ENCODE data around the gene RALGDS. TPM values are rescaled to one million over a fixed set of nuclear protein-coding genes. Genes with fewer than 3 reads are reported as not detected.
"Not testable (repeated sequence)": the region's sequence is repeated elsewhere in the genome, so short reads cannot be mapped to it uniquely, and the experiment has no call there.

Gene RALGDS
- polyA plus RNA-seq, 1 donor (not counting 4 experiments of a cell fraction or from before 2014, with no cell fraction given): 22.6 TPM

- H3K9me1 ChIP-seq (ENCODE audit: control insufficient read depth, extremely low read depth, insufficient read depth, low read length): peaks cover 3% of the 10 kb centered on the region
- H3K4me3 ChIP-seq (ENCODE audit: control insufficient read depth in 2 of 3, extremely low read depth in 1 of 3, insufficient read depth in 2 of 3, low read depth in 1 of 3, low read length in 3 of 3): no peak overlapping the region
- peaks cover 10% of the 10 kb centered on the region for H3K27me3 ChIP-seq (ENCODE audit: control insufficient read depth, extremely low read depth, insufficient read depth, low read length)
- H3K9me3 ChIP-seq (ENCODE audit: control insufficient read depth, low read depth, low read length): no peaks in the 10 kb centered on the region
- FAIRE-seq (no peak), DNase-seq (ENCODE audit: low read depth, low spot score) (no peak)
- H4K20me1 ChIP-seq (ENCODE audit: control insufficient read depth, extremely low read depth, insufficient read depth, low read length): no peaks in the 10 kb centered on the region
- no peaks in the 10 kb centered on the region for H3K79me2 ChIP-seq (ENCODE audit: control insufficient read depth, insufficient read depth, low read length)
- H3K9ac ChIP-seq (ENCODE audit: control insufficient read depth, extremely low read depth, insufficient read depth, low read length): no peak overlapping the region
- H3K4me1 ChIP-seq (ENCODE audit: control insufficient read depth, extremely low read depth, insufficient read depth, low read length): peaks cover 41% of the 10 kb centered on the region
- no peak overlapping the region for H2AFZ ChIP-seq (ENCODE audit: control insufficient read depth, low read length)
- TF ChIP-seq CTCF (optimal IDR thresholded peaks at IDR 0.05 in 1 of 3, IDR thresholded peaks at IDR 0.05 in 1 of 3, conservative IDR thresholded peaks at IDR 0.05 in 1 of 3; ENCODE audit: extremely low read depth in 1 of 3, insufficient read depth in 2 of 3, low read length in 3 of 3) (no peak), EZH2 (IDR thresholded peaks at IDR 0.05; ENCODE audit: low read length) (no peak)
- H3K27ac ChIP-seq (ENCODE audit: control insufficient read depth, insufficient read depth, low read length): no peak overlapping the region
- no peak overlapping the region for H3K4me2 ChIP-seq (ENCODE audit: control insufficient read depth, extremely low read depth, insufficient read depth, low read depth, low read length)
- peaks cover 0 to 2% of the 10 kb centered on the region in 2 experiments for H3K36me3 ChIP-seq (ENCODE audit: control insufficient read depth in 2 of 2, extremely low read depth in 1 of 2, insufficient read depth in 2 of 2, low read length in 2 of 2)
- dilution Hi-C loops (cut with MboI; ENCODE audit: extremely low pct_ligation_motif_present, low sequenced_read_pairs): no loop called here
These were observed 57.9 kb downstream of the RALGDS start for GRCh38 chr9:133063159-133063499.

- H2AFZ ChIP-seq (ENCODE audit: control insufficient read depth, low read length); H3K27me3 ChIP-seq (ENCODE audit: control insufficient read depth, extremely low read depth, insufficient read depth, low read length); DNase-seq (ENCODE audit: low read depth, low spot score); H3K27ac ChIP-seq (ENCODE audit: control insufficient read depth, insufficient read depth, low read length); H3K9ac ChIP-seq (ENCODE audit: control insufficient read depth, extremely low read depth, insufficient read depth, low read length); H3K4me3 ChIP-seq (ENCODE audit: control insufficient read depth in 2 of 3, extremely low read depth in 1 of 3, insufficient read depth in 2 of 3, low read depth in 1 of 3, low read length in 3 of 3); H3K4me2 ChIP-seq (ENCODE audit: control insufficient read depth, extremely low read depth, insufficient read depth, low read depth, low read length); H3K36me3 ChIP-seq (ENCODE audit: control insufficient read depth in 2 of 2, extremely low read depth in 1 of 2, insufficient read depth in 2 of 2, low read length in 2 of 2); H4K20me1 ChIP-seq (ENCODE audit: control insufficient read depth, extremely low read depth, insufficient read depth, low read length); H3K79me2 ChIP-seq (ENCODE audit: control insufficient read depth, insufficient read depth, low read length); FAIRE-seq; H3K9me3 ChIP-seq (ENCODE audit: control insufficient read depth, low read depth, low read length); dilution Hi-C loops (cut with MboI; ENCODE audit: extremely low pct_ligation_motif_present, low sequenced_read_pairs); H3K9me1 ChIP-seq (ENCODE audit: control insufficient read depth, extremely low read depth, insufficient read depth, low read length): not testable (repeated sequence)
- peaks cover 38% of the 10 kb centered on the region for H3K4me1 ChIP-seq (ENCODE audit: control insufficient read depth, extremely low read depth, insufficient read depth, low read length)
These were observed 58.5 kb downstream of the RALGDS start for GRCh38 chr9:133062569-133062968.

- peak within 1 kb of the TSS; percentile 32 for H3K4me2 ChIP-seq (ENCODE audit: control insufficient read depth, extremely low read depth, insufficient read depth, low read depth, low read length)
- H2AFZ ChIP-seq (ENCODE audit: control insufficient read depth, low read length); H3K4me3 ChIP-seq (ENCODE audit: control insufficient read depth in 2 of 3, extremely low read depth in 1 of 3, insufficient read depth in 2 of 3, low read depth in 1 of 3, low read length in 3 of 3); H3K79me2 ChIP-seq (ENCODE audit: control insufficient read depth, insufficient read depth, low read length); H3K9me3 ChIP-seq (ENCODE audit: control insufficient read depth, low read depth, low read length); H3K27ac ChIP-seq (ENCODE audit: control insufficient read depth, insufficient read depth, low read length); H3K9me1 ChIP-seq (ENCODE audit: control insufficient read depth, extremely low read depth, insufficient read depth, low read length); H3K27me3 ChIP-seq (ENCODE audit: control insufficient read depth, extremely low read depth, insufficient read depth, low read length); dilution Hi-C loops (cut with MboI; ENCODE audit: extremely low pct_ligation_motif_present, low sequenced_read_pairs); H4K20me1 ChIP-seq (ENCODE audit: control insufficient read depth, extremely low read depth, insufficient read depth, low read length); DNase-seq (ENCODE audit: low read depth, low spot score); H3K36me3 ChIP-seq (ENCODE audit: control insufficient read depth in 2 of 2, extremely low read depth in 1 of 2, insufficient read depth in 2 of 2, low read length in 2 of 2); H3K9ac ChIP-seq (ENCODE audit: control insufficient read depth, extremely low read depth, insufficient read depth, low read length): not testable (repeated sequence)
- peak; percentile 48 for FAIRE-seq
- peaks cover 37% of the 10 kb centered on the region for H3K4me1 ChIP-seq (ENCODE audit: control insufficient read depth, extremely low read depth, insufficient read depth, low read length)
These were observed 59.3 kb downstream of the RALGDS start, which contains the start of gene CEL for GRCh38 chr9:133061764-133062145. Gene CEL (plus strand): TSS chr9:133061981. CDS start chr9:133062003, 22 bp downstream.

- H3K4me3 ChIP-seq (ENCODE audit: control insufficient read depth in 2 of 3, extremely low read depth in 1 of 3, insufficient read depth in 2 of 3, low read depth in 1 of 3, low read length in 3 of 3); H4K20me1 ChIP-seq (ENCODE audit: control insufficient read depth, extremely low read depth, insufficient read depth, low read length); DNase-seq (ENCODE audit: low read depth, low spot score); H3K27me3 ChIP-seq (ENCODE audit: control insufficient read depth, extremely low read depth, insufficient read depth, low read length); H3K79me2 ChIP-seq (ENCODE audit: control insufficient read depth, insufficient read depth, low read length); H3K9ac ChIP-seq (ENCODE audit: control insufficient read depth, extremely low read depth, insufficient read depth, low read length); dilution Hi-C loops (cut with MboI; ENCODE audit: extremely low pct_ligation_motif_present, low sequenced_read_pairs); H3K9me3 ChIP-seq (ENCODE audit: control insufficient read depth, low read depth, low read length); H3K9me1 ChIP-seq (ENCODE audit: control insufficient read depth, extremely low read depth, insufficient read depth, low read length); H3K27ac ChIP-seq (ENCODE audit: control insufficient read depth, insufficient read depth, low read length); H3K36me3 ChIP-seq (ENCODE audit: control insufficient read depth in 2 of 2, extremely low read depth in 1 of 2, insufficient read depth in 2 of 2, low read length in 2 of 2); H2AFZ ChIP-seq (ENCODE audit: control insufficient read depth, low read length): not testable (repeated sequence)
- peak; percentile 89 for FAIRE-seq
- peak overlapping the region; percentile 32 for H3K4me2 ChIP-seq (ENCODE audit: control insufficient read depth, extremely low read depth, insufficient read depth, low read depth, low read length)
- H3K4me1 ChIP-seq (ENCODE audit: control insufficient read depth, extremely low read depth, insufficient read depth, low read length): peaks cover 42% of the 10 kb centered on the region
These were observed 59.8 kb downstream of the RALGDS start for GRCh38 chr9:133061019-133061763.
